H1 (cell line): ENCODE measurements around the gene ADGRL3. TPM values are rescaled to one million over a fixed set of nuclear protein-coding genes. Genes with fewer than 3 reads are reported as not detected.

ENCODE experiments used
- POLR2AphosphoS5 ChIP-seq: IDR thresholded peaks from 2 replicates; pipeline ENCODE4 v1.6.1; 2011; ENCODE audit warnings: low read depth, low read length
- polyA plus RNA-seq, 7 experiments: library from polyadenylated mRNA; depleted of rRNA in 3 of 7; stranded (reverse) in 5 of 7; unstranded in 2 of 7; fragments of >200 nt in 5 of 7; fragments of 200-250 nt in 2 of 7; gene quantifications; 1 replicate in 5 of 7; 2 replicates in 1 of 7; 4 replicates in 1 of 7; pipeline versions ENCODE4 v1.2.1 to v1.2.3, GENCODE V29; 2011 to 2013; ENCODE audit warnings: missing spikeins in 2 of 7, mixed read lengths in 2 of 7
- total RNA-seq: library from RNA; stranded (reverse); fragmentation: NEBNext Ultra II Directional; extraction: Animal tissue kit (Norgen Biotek cat#: 25700); gene quantifications from 2 replicates; pipeline ENCODE4 v1.2.1, GENCODE V29; 2021

Gene ADGRL3
- total and polyA plus RNA-seq, 2 of the 8 experiments (the other 6 are each of a cell fraction or from before 2014, with no cell fraction given): 6.6 to 13.0 TPM

GRCh38 chr4:61427099-61427817, 227.1 kb downstream of the ADGRL3 start (continued):
- no peak for TF ChIP-seq POLR2AphosphoS5
